Bronchial epithelial cell (primary cell): Measurements from ENCODE around the gene ZNF76. TPM values are rescaled to one million over a fixed set of nuclear protein-coding genes. Genes with fewer than 3 reads are reported as not detected.
A peak's percentile ranks its signal among the peaks of the same experiment; 100 is the strongest.
"Not testable (repeated sequence)": the region's sequence is repeated elsewhere in the genome, so short reads cannot be mapped to it uniquely, and the experiment has no call there.

Source experiments
- DNase-seq: peaks from one replicate; pipeline ENCODE4 v3.0.0-alpha.2; 2010; ENCODE audit warnings: low read depth
- FAIRE-seq: peaks from 2 replicates; lab custom pipeline; 2011; peaks lifted over from hg19 to GRCh38; lab: Jason Lieb, UNC
- H3K27me3 ChIP-seq: 2 replicates; pipeline ENCODE4 v1.5.1; 2011; ENCODE audit warnings: low read length; ENCODE audit not compliant: control insufficient read depth, insufficient read depth
- H3K36me3 ChIP-seq: 2 replicates; pipeline ENCODE4 v1.5.1; 2011; ENCODE audit warnings: low read length; ENCODE audit not compliant: control insufficient read depth, insufficient read depth
- H3K4me3 ChIP-seq: 2 replicates; pipeline ENCODE4 v1.5.1; 2011; ENCODE audit warnings: mild to moderate bottlenecking, low read depth, low read length, control low read depth
- total RNA-seq: library from RNA; depleted of rRNA; stranded (reverse); fragments of >200 nt; gene quantifications from 2 replicates; pipeline ENCODE4 v1.2.1, GENCODE V29; 2014
- TF ChIP-seq, protein P1 (sequence below): IDR thresholded peaks from 2 replicates; pipeline ENCODE4 v1.5.1; 2011; ENCODE audit warnings: mild to moderate bottlenecking, moderate library complexity, low read length, control low read depth, inconsistent platforms; ENCODE audit not compliant: insufficient read depth, severe bottlenecking

Gene ZNF76
- total RNA-seq, 1 donor from 2014 or later = 5.3 TPM

- FAIRE-seq (no peak), DNase-seq (peak; percentile 50)
- H3K36me3 ChIP-seq = peaks cover 2% of the 10 kb centered on the region
- H3K4me3 ChIP-seq = no peak overlapping the region
- TF ChIP-seq, protein P1, sequence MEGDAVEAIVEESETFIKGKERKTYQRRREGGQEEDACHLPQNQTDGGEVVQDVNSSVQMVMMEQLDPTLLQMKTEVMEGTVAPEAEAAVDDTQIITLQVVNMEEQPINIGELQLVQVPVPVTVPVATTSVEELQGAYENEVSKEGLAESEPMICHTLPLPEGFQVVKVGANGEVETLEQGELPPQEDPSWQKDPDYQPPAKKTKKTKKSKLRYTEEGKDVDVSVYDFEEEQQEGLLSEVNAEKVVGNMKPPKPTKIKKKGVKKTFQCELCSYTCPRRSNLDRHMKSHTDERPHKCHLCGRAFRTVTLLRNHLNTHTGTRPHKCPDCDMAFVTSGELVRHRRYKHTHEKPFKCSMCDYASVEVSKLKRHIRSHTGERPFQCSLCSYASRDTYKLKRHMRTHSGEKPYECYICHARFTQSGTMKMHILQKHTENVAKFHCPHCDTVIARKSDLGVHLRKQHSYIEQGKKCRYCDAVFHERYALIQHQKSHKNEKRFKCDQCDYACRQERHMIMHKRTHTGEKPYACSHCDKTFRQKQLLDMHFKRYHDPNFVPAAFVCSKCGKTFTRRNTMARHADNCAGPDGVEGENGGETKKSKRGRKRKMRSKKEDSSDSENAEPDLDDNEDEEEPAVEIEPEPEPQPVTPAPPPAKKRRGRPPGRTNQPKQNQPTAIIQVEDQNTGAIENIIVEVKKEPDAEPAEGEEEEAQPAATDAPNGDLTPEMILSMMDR = peak; percentile 70
- no peaks in the 10 kb centered on the region for H3K27me3 ChIP-seq
Observed at GRCh38 chr6:35327349-35328027, 68.0 kb downstream of the ZNF76 start.

- H3K27me3 ChIP-seq = no peaks in the 10 kb centered on the region
- FAIRE-seq = no peak
- TF ChIP-seq, protein P1 = no peak
- no peak overlapping the region for H3K4me3 ChIP-seq
- H3K36me3 ChIP-seq = peaks cover 1% of the 10 kb centered on the region
- DNase-seq = no peak
Observed at GRCh38 chr6:35328108-35328723, 68.7 kb downstream of the ZNF76 start.

GRCh38 chr6:35328965-35329364 is 69.4 kb downstream of the ZNF76 start:
- not testable (repeated sequence) for H3K27me3 ChIP-seq, FAIRE-seq, H3K36me3 ChIP-seq

DNA sequence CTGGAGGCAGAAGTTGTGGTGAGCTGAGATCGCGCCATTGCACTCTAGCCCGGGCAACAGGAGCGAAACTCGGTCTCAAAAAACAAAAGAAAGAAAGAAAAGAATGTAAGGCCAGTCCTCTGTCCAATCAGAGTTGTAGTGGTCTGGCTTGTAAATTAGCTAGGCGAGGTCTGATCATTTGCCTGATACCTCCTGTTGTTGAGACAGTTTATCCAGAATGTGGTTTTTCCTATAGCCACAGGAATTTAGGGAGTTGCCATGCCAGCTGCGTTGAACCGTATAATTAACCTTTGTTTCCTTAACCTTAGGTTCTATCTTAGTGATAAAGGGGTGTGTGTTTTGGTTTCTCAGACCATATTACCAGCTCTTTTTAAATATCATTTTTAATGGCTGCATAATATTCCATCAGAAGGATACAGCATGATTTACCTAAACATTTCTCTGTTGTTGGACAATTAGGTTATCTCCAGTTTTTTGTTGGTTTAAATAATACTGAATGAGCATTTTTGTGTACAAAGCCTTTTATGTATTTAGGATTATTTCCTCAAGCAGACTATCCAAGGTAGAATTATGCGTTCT is 71.1 kb downstream of the ZNF76 start:
- Histone ChIP-seq H3K36me3 (no peaks in the 10 kb centered on the region), H3K27me3 (no peaks in the 10 kb centered on the region), H3K4me3 (no peak overlapping the region)
- no peak for DNase-seq
- TF ChIP-seq, protein P1 = no peak
- no peak for FAIRE-seq

More at GRCh38 chr6:35328965-35329364, 69.4 kb downstream of the ZNF76 start:
- not testable (repeated sequence) for H3K4me3 ChIP-seq, DNase-seq

- not testable (repeated sequence) for H3K27me3 ChIP-seq, H3K36me3 ChIP-seq, H3K4me3 ChIP-seq, FAIRE-seq
- TF ChIP-seq, protein P1 = peak; percentile 38
- peak; percentile 71 for DNase-seq
Observed at GRCh38 chr6:35332074-35332887, 72.7 kb downstream of the ZNF76 start.
